Stimulated activated CD8-positive, alpha-beta memory T cell treated with anti-CD3 and anti-CD28 coated beads, Interleukin-7, amount 100 ng/mL, for 24 hours (primary cell): ENCODE measurements around the gene RGS16.

Experiments
- DNase-seq: peaks from one replicate; pipeline ENCODE4 v3.0.0-alpha.2; 2020; ENCODE audit warnings: low read depth

The RGS16 gene

GRCh38 chr1:182580736-182581135 is 23.5 kb downstream of the RGS16 start:
- no peak for DNase-seq

- DNase-seq = no peak
Observed at GRCh38 chr1:182575540-182576149, 28.5 kb downstream of the RGS16 start.

- no peak for DNase-seq
Observed at GRCh38 chr1:182574156-182574555, 30.0 kb downstream of the RGS16 start.

GRCh38 chr1:182570611-182570970 is 33.6 kb downstream of the RGS16 start:
- DNase-seq = no peak

- no peak for DNase-seq
Observed at GRCh38 chr1:182569939-182570610, 34.1 kb downstream of the RGS16 start.

- no peak for DNase-seq
Observed at GRCh38 chr1:182568647-182569284, 35.4 kb downstream of the RGS16 start.

- DNase-seq = no peak
Observed at GRCh38 chr1:182567629-182568028, 36.6 kb downstream of the RGS16 start.

GRCh38 chr1:182565537-182565936 is 38.7 kb downstream of the RGS16 start:
- DNase-seq = no peak

GRCh38 chr1:182564406-182565004 is 39.7 kb downstream of the RGS16 start:
- no peak for DNase-seq

- DNase-seq = no peak
Observed at GRCh38 chr1:182563095-182563494, 41.1 kb downstream of the RGS16 start.

- DNase-seq = no peak
Observed at GRCh38 chr1:182561456-182561855, 42.7 kb downstream of the RGS16 start.

- DNase-seq = no peak
Observed at GRCh38 chr1:182560392-182560984, 43.7 kb downstream of the RGS16 start.

GRCh38 chr1:182556279-182556678 is 47.9 kb downstream of the RGS16 start:
- DNase-seq = no peak

- DNase-seq = no peak
Observed at GRCh38 chr1:182555493-182555892, 48.7 kb downstream of the RGS16 start.

- no peak for DNase-seq
Observed at GRCh38 chr1:182552527-182552926, 51.7 kb downstream of the RGS16 start.

GRCh38 chr1:182549811-182550210 is 54.4 kb downstream of the RGS16 start:
- DNase-seq = no peak

GRCh38 chr1:182549346-182549745 is 54.8 kb downstream of the RGS16 start:
- DNase-seq = no peak
